PC-3 (cell line): ENCODE measurements around the gene NOSTRIN. TPM values are rescaled to one million over a fixed set of nuclear protein-coding genes. Genes with fewer than 3 reads are reported as not detected.
A peak's percentile ranks its signal among the peaks of the same experiment; 100 is the strongest.

Source experiments
- ATAC-seq: fragments of 200-7000 bp; cut with Tn5 transposase; 2 replicates; pipeline ENCODE4 v1.9.1; 2020; ENCODE audit warnings: mild to moderate bottlenecking, moderate library complexity
- BruUV-seq: library from RNA; stranded (reverse); fragments of 400-500 nt; replicated peaks from 2 replicates; lab custom pipeline; 2021; lab: Mats Ljungman, UMichigan
- CTCF ChIA-PET: fragments of 300-600 bp; sonication (Branson Sonifier 250); formaldehyde crosslinking; loops from one replicate; lab custom pipeline; 2022; ENCODE audit warnings: antibody characterized with exemption; lab: Charles Lee
- POLR2A ChIA-PET: fragments of 300-600 bp; sonication (Branson Sonifier 250); formaldehyde crosslinking; loops from one replicate; lab custom pipeline; 2022; ENCODE audit warnings: antibody characterized with exemption; ENCODE audit not compliant: unreplicated experiment; lab: Charles Lee
- DNase-seq: peaks from one replicate; pipeline ENCODE4 v3.0.0-alpha.2; 2015
- H2AFZ ChIP-seq: fragments of 300-600 bp; sonication (generic); 2 replicates; pipeline ENCODE4 v1.6.0; 2016; ENCODE audit warnings: antibody characterized with exemption, low read length
- H3F3A ChIP-seq: fragments of 300-600 bp; sonication (generic); one replicate; pipeline ENCODE4 v1.6.0; 2017; ENCODE audit warnings: antibody characterized with exemption, low read length, control low read depth, mild to moderate bottlenecking; ENCODE audit not compliant: unreplicated experiment
- H3K27ac ChIP-seq: fragments of 300-600 bp; sonication (generic); 2 replicates; pipeline ENCODE4 v1.5.1; 2016; ENCODE audit warnings: mild to moderate bottlenecking, low read length
- H3K27me3 ChIP-seq: fragments of 300-600 bp; sonication (generic); 2 replicates; pipeline ENCODE4 v1.6.1; 2016; ENCODE audit warnings: low read length, mixed read lengths
- H3K36me3 ChIP-seq: fragments of 300-600 bp; sonication (generic); 2 replicates; pipeline ENCODE4 v1.6.1; 2016; ENCODE audit warnings: low read depth, mixed run types, low read length, mixed read lengths
- H3K4me1 ChIP-seq: fragments of 300-600 bp; sonication (generic); 2 replicates; pipeline ENCODE4 v1.5.1; 2016; ENCODE audit warnings: low read length; ENCODE audit not compliant: insufficient read depth
- H3K4me2 ChIP-seq: fragments of 300-600 bp; sonication (generic); 2 replicates; pipeline ENCODE4 v1.6.0; 2016; ENCODE audit warnings: low read length
- H3K4me3 ChIP-seq: fragments of 300-600 bp; sonication (generic); 2 replicates; pipeline ENCODE4 v1.5.1; 2016; ENCODE audit warnings: mild to moderate bottlenecking, low read length, mixed read lengths
- H3K79me2 ChIP-seq: fragments of 300-600 bp; sonication (generic); 2 replicates; pipeline ENCODE4 v1.6.1; 2017; ENCODE audit warnings: low read length, mixed read lengths
- H3K9ac ChIP-seq: fragments of 300-600 bp; sonication (generic); 2 replicates; pipeline ENCODE4 v1.6.0; 2016; ENCODE audit warnings: mild to moderate bottlenecking, low read length
- H3K9me2 ChIP-seq: fragments of 300-600 bp; sonication (generic); replicated peaks from 2 replicates; pipeline ENCODE4 v1.6.1; 2016; ENCODE audit warnings: mixed run types, low read length, mixed read lengths
- H3K9me3 ChIP-seq: fragments of 300-600 bp; sonication (generic); 2 replicates; pipeline ENCODE4 v1.6.1; 2016; ENCODE audit warnings: low read length, mixed read lengths
- H4K20me1 ChIP-seq: fragments of 300-600 bp; sonication (generic); 2 replicates; pipeline ENCODE4 v1.6.1; 2016; ENCODE audit warnings: low read length, mixed read lengths
- CTCF ChIP-seq: fragments of 300-600 bp; sonication (generic); conservative IDR thresholded peaks from 2 replicates; pipeline ENCODE4 v1.5.1; 2017; ENCODE audit warnings: antibody characterized with exemption, low read depth, mild to moderate bottlenecking, low read length
- EZH2 ChIP-seq: fragments of 300-600 bp; sonication (generic); IDR thresholded peaks from one replicate; pipeline ENCODE4 v1.6.1; 2017; ENCODE audit warnings: antibody characterized with exemption, mild to moderate bottlenecking, low read length; ENCODE audit not compliant: unreplicated experiment
- EZH2phosphoT487 ChIP-seq: fragments of 300-600 bp; sonication (generic); IDR thresholded peaks from 2 replicates; pipeline ENCODE4 v1.6.1; 2018; ENCODE audit warnings: mild to moderate bottlenecking, antibody characterized with exemption, low read length, borderline replicate concordance
- intact Hi-C: fragments of 100-400 bp; cut with micrococcal nuclease; formaldehyde crosslinking; loops from 2 replicates; pipeline ENCODE4 v1.9.0; 2023
- total RNA-seq: library from RNA; depleted of rRNA; stranded (reverse); fragments of >200 nt; gene quantifications from 2 replicates; pipeline ENCODE4 v1.2.3, GENCODE V29; 2014

The NOSTRIN gene
- total RNA-seq, 1 experiment from 2014 or later, result 1.1 TPM

GRCh38 chr2:168801471-168801870 is 966 bp upstream of the NOSTRIN start:
- no peaks in the 10 kb centered on the region for H4K20me1 ChIP-seq
- no peak overlapping the region for H2AFZ ChIP-seq
- peak overlapping the region; percentile 69 for H3K27ac ChIP-seq
- TF ChIP-seq CTCF (no peak), EZH2phosphoT487 (no peak), EZH2 (no peak)
- no peak overlapping the region for H3K4me2 ChIP-seq
- H3K4me3 ChIP-seq, result no peak overlapping the region
- POLR2A ChIA-PET, result no interaction called here
- intact Hi-C loops, result no loop called here
- H3K27me3 ChIP-seq, result no peaks in the 10 kb centered on the region
- no peaks in the 10 kb centered on the region for H3K36me3 ChIP-seq
- DNase-seq, result no peak
- H3K9me3 ChIP-seq, result no peaks in the 10 kb centered on the region
- no peaks in the 10 kb centered on the region for H3F3A ChIP-seq
- H3K9ac ChIP-seq, result no peak overlapping the region
- H3K79me2 ChIP-seq, result no peaks in the 10 kb centered on the region
- CTCF ChIA-PET, result no interaction called here
- BruUV-seq, result no TSS peak
- no peaks in the 10 kb centered on the region for H3K9me2 ChIP-seq
- peaks cover 19% of the 10 kb centered on the region; the same call in 1 of the 2 replicates for H3K4me1 ChIP-seq
- ATAC-seq, result no peak

- DNase-seq (peak; percentile 29), ATAC-seq (no peak)
- no peaks in the 10 kb centered on the region for H3K27me3 ChIP-seq
- no peaks in the 10 kb centered on the region for H3K36me3 ChIP-seq
- no peaks in the 10 kb centered on the region for H4K20me1 ChIP-seq
- H3K79me2 ChIP-seq, result no peaks in the 10 kb centered on the region
- BruUV-seq, result no TSS peak
- TF ChIP-seq CTCF (no peak), EZH2 (no peak), EZH2phosphoT487 (no peak)
- no peaks in the 10 kb centered on the region for H3F3A ChIP-seq
- intact Hi-C loops, result no loop called here
- H3K4me1 ChIP-seq, result peaks cover 19% of the 10 kb centered on the region; the same call in 1 of the 2 replicates
- H2AFZ ChIP-seq, result peak overlapping the region; percentile 14; the same call in 1 of the 2 replicates
- ChIA-PET CTCF (no interaction called here), POLR2A (no interaction called here)
- H3K9me3 ChIP-seq, result no peaks in the 10 kb centered on the region
- peak overlapping the region; percentile 25; the same call in 1 of the 2 replicates for H3K9ac ChIP-seq
- no peaks in the 10 kb centered on the region for H3K9me2 ChIP-seq
- peak overlapping the region; percentile 45 for H3K4me2 ChIP-seq
- H3K4me3 ChIP-seq, result no peak overlapping the region; the same call in 1 of the 2 replicates
- peak overlapping the region; percentile 69 for H3K27ac ChIP-seq
Observed at GRCh38 chr2:168802859-168803725, 655 bp downstream of the NOSTRIN start.

- ChIA-PET CTCF (no interaction called here), POLR2A (no interaction called here)
- Histone ChIP-seq H3K4me2 (no peak overlapping the region), H3F3A (no peaks in the 10 kb centered on the region), H3K27me3 (no peaks in the 10 kb centered on the region), H3K4me1 (peaks cover 19% of the 10 kb centered on the region; the same call in 1 of the 2 replicates), H4K20me1 (no peaks in the 10 kb centered on the region), H3K79me2 (no peaks in the 10 kb centered on the region), H3K9ac (no peak overlapping the region), H3K36me3 (no peaks in the 10 kb centered on the region), H3K4me3 (no peak overlapping the region), H3K27ac (no peak overlapping the region), H3K9me2 (no peaks in the 10 kb centered on the region), H2AFZ (no peak overlapping the region), H3K9me3 (no peaks in the 10 kb centered on the region)
- no peak for ATAC-seq
- no TSS peak for BruUV-seq
- no peak for DNase-seq
- intact Hi-C loops, result no loop called here
- no peak for TF ChIP-seq EZH2phosphoT487
- no peak for TF ChIP-seq EZH2
- no peak for TF ChIP-seq CTCF
Observed at GRCh38 chr2:168804214-168804613, 1.8 kb downstream of the NOSTRIN start.
